Progenitor cell of endocrine pancreas (in vitro differentiated cells): ENCODE data around the gene KCTD21. TPM values are rescaled to one million over a fixed set of nuclear protein-coding genes. Genes with fewer than 3 reads are reported as not detected.

Experiments
- DNase-seq: peaks from one replicate; pipeline ENCODE4 v3.0.0; 2021; ENCODE audit warnings: low spot score; ENCODE audit not compliant: unreplicated experiment
- H3K27ac Mint-ChIP-seq: 2 replicates; pipeline ENCODE4 v1.8.0; 2021; ENCODE audit warnings: mild to moderate bottlenecking, moderate library complexity, mixed read lengths
- H3K27me3 Mint-ChIP-seq: 2 replicates; pipeline ENCODE4 v1.8.0; 2021; ENCODE audit warnings: mixed read lengths
- H3K36me3 Mint-ChIP-seq: 2 replicates; pipeline ENCODE4 v1.8.0; 2022; ENCODE audit warnings: mixed read lengths; ENCODE audit not compliant: insufficient read depth
- H3K4me1 Mint-ChIP-seq: 2 replicates; pipeline ENCODE4 v1.8.0; 2021; ENCODE audit warnings: low read depth, mixed read lengths
- H3K4me3 Mint-ChIP-seq: 2 replicates; pipeline ENCODE4 v1.8.0; 2021; ENCODE audit warnings: low read depth, mild to moderate bottlenecking, moderate library complexity, mixed read lengths
- H3K9me3 Mint-ChIP-seq: 2 replicates; pipeline ENCODE4 v1.8.0; 2021; ENCODE audit warnings: low read depth, mixed read lengths
- CTCF ChIP-seq: fragments of 200-600 bp; sonication (generic); IDR thresholded peaks from one replicate; pipeline ENCODE4 v1.5.0; 2021; ENCODE audit warnings: antibody characterized with exemption, mild to moderate bottlenecking; ENCODE audit not compliant: unreplicated experiment
- total RNA-seq: library from RNA; stranded (reverse); gene quantifications from 2 replicates; pipeline ENCODE4 v1.2.1, GENCODE V29; 2021

KCTD21 gene
- total RNA-seq, 1 donor from 2014 or later: 7.4 TPM

DNA sequence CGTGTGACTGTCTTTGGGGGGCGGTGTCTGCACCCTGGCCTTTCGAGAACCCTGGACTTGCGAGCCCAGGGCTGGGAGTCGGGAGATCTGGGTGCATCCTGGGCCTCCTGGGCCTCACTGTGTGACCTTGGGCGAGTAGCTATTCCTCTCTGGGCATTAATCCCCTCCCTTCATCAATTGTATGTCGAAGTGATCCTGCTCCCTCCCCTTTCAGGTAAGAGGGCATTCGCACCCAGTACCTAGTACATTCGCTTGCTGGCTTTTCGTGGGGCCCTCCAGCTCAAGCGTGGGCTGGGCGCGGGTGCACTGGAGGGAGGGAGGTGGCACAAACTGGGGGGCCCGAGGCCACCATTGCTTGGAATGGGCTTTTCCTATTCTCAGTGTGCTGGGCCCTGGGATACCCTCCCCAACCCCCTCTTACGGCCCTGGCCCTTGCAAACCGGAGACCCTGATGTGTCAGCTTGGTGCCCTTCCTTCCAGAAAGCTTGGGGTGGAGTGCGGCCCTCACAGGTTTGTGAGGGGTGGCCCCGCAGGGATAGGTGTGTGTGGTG lies 823 bp upstream of the KCTD21 start:
- Mint-ChIP-seq H3K36me3 (no peaks in the 10 kb centered on the region), H3K4me1 (peaks cover 30% of the 10 kb centered on the region)

DNA sequence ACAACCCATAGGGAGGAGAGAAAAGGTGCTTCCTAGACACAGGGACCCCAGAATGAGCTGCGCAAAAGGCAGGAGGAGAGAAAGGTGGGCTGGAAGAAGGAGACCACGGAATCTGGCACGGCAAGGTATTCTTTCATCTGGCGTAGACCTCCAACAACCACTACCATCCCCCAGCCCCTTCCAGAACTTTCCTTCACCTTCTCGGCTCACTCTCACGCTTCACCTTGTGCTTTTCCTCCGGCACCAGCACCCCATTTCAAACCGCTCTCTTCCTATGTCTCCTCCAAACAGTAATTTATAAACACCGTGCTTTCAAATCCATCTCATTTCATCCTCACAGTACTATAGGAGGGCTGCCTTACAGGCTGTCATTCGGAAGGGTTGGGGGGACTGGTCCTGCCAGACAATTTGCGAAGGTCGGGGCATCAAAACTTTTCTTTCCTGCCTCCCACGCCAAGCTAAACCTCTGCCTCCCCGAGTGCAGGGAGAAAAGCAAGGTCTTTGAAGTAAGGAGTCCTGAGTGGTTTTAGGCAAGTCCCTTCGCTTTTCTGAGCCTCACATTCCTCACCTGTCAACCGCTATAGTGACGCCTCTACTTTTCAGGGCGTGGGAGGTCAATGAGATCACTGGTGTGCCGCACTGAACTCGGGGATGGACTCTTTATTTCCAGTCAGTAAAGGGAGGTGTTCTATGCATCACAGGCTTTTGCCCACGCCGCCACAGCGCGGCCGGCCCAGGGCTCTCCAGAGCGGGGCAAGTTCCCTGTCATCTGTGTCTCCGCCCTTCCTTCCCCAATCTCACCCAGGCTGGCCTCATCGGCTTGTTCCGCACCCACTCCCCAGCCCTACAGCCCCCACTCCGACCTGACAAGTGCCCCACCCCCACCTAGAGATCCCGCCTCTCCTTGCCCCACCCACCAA lies 800 bp downstream of the KCTD21 start:
- no peaks in the 10 kb centered on the region for H3K27me3 Mint-ChIP-seq
- DNase-seq: no peak
- no peak for TF ChIP-seq CTCF
- H3K27ac Mint-ChIP-seq: peak overlapping the region; percentile 94
- H3K36me3 Mint-ChIP-seq: no peaks in the 10 kb centered on the region
- H3K4me3 Mint-ChIP-seq: peak overlapping the region; percentile 94
- no peaks in the 10 kb centered on the region for H3K9me3 Mint-ChIP-seq
- H3K4me1 Mint-ChIP-seq: peaks cover 28% of the 10 kb centered on the region

More for the DNA sequence above, 823 bp upstream of the KCTD21 start:
- H3K27ac Mint-ChIP-seq: no peak overlapping the region
- no peaks in the 10 kb centered on the region for H3K27me3 Mint-ChIP-seq
- H3K4me3 Mint-ChIP-seq: peak overlapping the region; percentile 94
- H3K9me3 Mint-ChIP-seq: no peaks in the 10 kb centered on the region
- DNase-seq: no peak
- no peak for TF ChIP-seq CTCF

- H3K4me1 Mint-ChIP-seq: peaks cover 10% of the 10 kb centered on the region
- no peak for DNase-seq
- H3K27ac Mint-ChIP-seq: no peak overlapping the region
- no peaks in the 10 kb centered on the region for H3K9me3 Mint-ChIP-seq
- H3K36me3 Mint-ChIP-seq: peaks cover 2% of the 10 kb centered on the region
- no peak overlapping the region for H3K4me3 Mint-ChIP-seq
- H3K27me3 Mint-ChIP-seq: no peaks in the 10 kb centered on the region
- TF ChIP-seq CTCF: no peak
These were observed 7.2 kb downstream of the KCTD21 start for GRCh38 chr11:78181185-78181584.

DNA sequence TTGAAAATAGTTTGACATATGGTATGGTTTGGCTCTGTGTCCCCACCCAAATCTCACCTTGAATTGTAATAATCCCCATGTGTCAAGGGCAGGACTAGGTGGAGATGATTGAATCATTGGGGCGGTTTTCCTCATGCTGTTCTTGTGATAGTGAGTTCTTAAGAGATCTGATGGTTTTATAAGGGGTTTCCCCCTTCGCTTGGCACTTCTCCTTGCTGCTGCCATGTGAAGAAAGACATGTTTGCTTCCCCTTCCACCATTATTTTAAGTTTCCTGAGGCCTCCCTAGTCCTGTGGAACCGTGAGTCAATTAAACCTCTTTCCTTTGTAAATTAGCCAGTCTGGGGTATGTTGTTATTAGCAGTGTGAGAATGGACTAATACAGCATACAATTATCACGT lies 7.7 kb downstream of the KCTD21 start:
- no peak for DNase-seq
- no peaks in the 10 kb centered on the region for H3K9me3 Mint-ChIP-seq
- no peak overlapping the region for H3K27ac Mint-ChIP-seq
- H3K4me3 Mint-ChIP-seq: no peak overlapping the region
- peaks cover 4% of the 10 kb centered on the region for H3K36me3 Mint-ChIP-seq
- TF ChIP-seq CTCF: no peak
- H3K27me3 Mint-ChIP-seq: no peaks in the 10 kb centered on the region
- H3K4me1 Mint-ChIP-seq: peaks cover 10% of the 10 kb centered on the region

DNA sequence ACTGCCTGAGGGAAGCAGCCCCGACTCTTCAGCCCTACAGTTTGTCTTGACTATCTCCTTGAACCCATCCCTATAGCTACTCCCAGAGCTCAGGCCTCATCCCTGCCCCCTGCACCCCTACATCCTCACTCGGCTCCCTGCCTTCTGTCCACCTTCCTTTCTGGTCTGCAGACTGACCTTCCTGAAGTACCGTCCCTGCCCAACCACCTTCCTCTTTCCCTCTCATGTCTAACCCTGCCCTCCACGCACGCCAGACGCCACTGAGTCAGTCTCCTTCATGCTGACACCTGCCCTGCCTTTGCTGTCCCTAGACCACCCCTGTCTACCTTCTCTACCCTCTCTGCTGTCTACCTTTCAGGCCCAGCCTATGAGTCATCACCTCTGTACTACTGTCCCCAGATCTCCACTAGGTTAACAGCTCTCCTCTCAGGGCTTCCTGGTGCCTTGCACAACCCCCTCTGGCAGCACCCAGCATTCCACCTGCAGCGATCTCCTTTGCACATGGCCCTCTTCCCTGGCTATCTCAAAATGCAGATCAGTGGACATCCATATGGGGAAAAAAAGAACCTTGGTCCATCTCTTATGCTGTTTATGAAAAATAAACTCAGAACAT lies 8.9 kb downstream of the KCTD21 start:
- Mint-ChIP-seq H3K36me3 (peaks cover 4% of the 10 kb centered on the region), H3K9me3 (no peaks in the 10 kb centered on the region), H3K4me3 (no peak overlapping the region), H3K4me1 (peaks cover 10% of the 10 kb centered on the region), H3K27ac (no peak overlapping the region), H3K27me3 (no peaks in the 10 kb centered on the region)
- no peak for TF ChIP-seq CTCF
- DNase-seq: no peak
